NT2/D1 (cell line): ENCODE measurements around the gene CDK5RAP2.

Experiments
- SUZ12 ChIP-seq: IDR thresholded peaks from 2 replicates; pipeline ENCODE4 v1.6.1; 2011; ENCODE audit not compliant: insufficient read length, insufficient read depth; ENCODE audit errors: extremely low read depth
- YY1 ChIP-seq: IDR thresholded peaks from 2 replicates; pipeline ENCODE4 v1.6.1; 2011; ENCODE audit not compliant: insufficient read length, insufficient read depth
- ZNF274 ChIP-seq: IDR thresholded peaks from 2 replicates; pipeline ENCODE4 v1.6.1; 2011; ENCODE audit warnings: mild to moderate bottlenecking, low read depth, low read length

- TF ChIP-seq YY1 (no peak), ZNF274 (no peak), SUZ12 (no peak)
These were observed 184.6 kb downstream of the CDK5RAP2 start for GRCh38 chr9:120395376-120395775.
